Transverse colon (tissue), 4 donors: ENCODE data around the gene ZNF804A.

Experiments
- POLR2A ChIP-seq: fragments of 450-650 bp; IDR thresholded peaks from one replicate; pipeline ENCODE4 v1.6.1; 2016; ENCODE audit warnings: antibody characterized with exemption, mild to moderate bottlenecking, moderate library complexity
- POLR2AphosphoS5 ChIP-seq, 3 donors: sonication (generic); formaldehyde crosslinking; IDR thresholded peaks; one replicate each; pipeline ENCODE4 v1.6.1; 2016; ENCODE audit warnings: antibody characterized with exemption in 3 of 3
- TF ChIP-seq, protein P1 (sequence below), 5 experiments: fragments of 200-600 bp in 3 of 5; fragments of 450-650 bp in 2 of 5; sonication (generic) in 3 of 5; IDR thresholded peaks; 1 replicate in 2 of 5; 2 replicates in 3 of 5; pipeline ENCODE4 v1.5.1; 2016 to 2017; ENCODE audit warnings: antibody characterized with exemption in 5 of 5, inconsistent platforms in 3 of 5, mild to moderate bottlenecking in 2 of 5, moderate library complexity in 1 of 5

DNA sequence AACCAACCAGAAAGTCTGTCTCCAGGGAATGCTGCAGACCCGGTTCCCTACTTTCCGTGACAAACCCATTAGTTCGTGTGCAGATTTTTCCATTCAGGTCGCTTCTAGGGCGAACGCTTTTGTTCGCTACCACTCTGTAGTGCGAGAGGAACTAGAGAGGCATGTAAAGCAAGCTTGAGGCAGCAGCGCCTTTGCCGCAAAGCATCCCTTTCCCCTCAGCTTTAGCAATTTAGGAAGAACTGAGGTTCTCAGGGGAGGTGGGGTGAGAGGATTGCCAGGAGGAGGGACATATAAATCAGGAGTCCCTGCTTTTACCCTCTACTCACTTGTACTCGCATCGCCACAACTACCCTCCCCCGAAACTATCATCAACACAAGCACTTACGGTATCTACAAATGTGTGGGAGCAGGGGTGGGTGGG, 748 bp upstream of the ZNF804A start:
- TF ChIP-seq POLR2A (no peak), POLR2AphosphoS5 (IDR thresholded peaks at IDR 0.05) (no peak)
- TF ChIP-seq, protein P1, sequence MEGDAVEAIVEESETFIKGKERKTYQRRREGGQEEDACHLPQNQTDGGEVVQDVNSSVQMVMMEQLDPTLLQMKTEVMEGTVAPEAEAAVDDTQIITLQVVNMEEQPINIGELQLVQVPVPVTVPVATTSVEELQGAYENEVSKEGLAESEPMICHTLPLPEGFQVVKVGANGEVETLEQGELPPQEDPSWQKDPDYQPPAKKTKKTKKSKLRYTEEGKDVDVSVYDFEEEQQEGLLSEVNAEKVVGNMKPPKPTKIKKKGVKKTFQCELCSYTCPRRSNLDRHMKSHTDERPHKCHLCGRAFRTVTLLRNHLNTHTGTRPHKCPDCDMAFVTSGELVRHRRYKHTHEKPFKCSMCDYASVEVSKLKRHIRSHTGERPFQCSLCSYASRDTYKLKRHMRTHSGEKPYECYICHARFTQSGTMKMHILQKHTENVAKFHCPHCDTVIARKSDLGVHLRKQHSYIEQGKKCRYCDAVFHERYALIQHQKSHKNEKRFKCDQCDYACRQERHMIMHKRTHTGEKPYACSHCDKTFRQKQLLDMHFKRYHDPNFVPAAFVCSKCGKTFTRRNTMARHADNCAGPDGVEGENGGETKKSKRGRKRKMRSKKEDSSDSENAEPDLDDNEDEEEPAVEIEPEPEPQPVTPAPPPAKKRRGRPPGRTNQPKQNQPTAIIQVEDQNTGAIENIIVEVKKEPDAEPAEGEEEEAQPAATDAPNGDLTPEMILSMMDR (IDR thresholded peaks at IDR 0.05): no peak
